ENCODE results near the gene DAO.

DNA sequence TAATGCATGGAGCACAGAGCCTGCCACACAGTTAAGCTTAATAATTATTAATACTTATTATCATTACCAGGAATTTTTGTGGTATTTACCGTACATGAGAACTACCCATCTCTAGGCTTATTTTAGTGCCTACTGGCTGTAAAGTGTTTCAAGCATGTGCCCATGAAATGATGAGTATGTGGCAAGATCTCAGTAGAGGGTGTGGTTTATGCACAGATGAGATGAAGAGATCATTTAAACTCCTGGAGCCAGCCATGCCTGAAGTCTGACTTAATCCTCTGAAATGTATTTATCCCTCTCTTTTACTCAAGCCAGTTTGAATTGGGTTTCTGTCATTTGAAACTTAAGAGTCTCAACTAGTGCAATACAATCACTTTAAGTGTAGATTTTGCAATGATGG is 60.2 kb downstream of the DAO start:
- TF ChIP-seq, protein P1, sequence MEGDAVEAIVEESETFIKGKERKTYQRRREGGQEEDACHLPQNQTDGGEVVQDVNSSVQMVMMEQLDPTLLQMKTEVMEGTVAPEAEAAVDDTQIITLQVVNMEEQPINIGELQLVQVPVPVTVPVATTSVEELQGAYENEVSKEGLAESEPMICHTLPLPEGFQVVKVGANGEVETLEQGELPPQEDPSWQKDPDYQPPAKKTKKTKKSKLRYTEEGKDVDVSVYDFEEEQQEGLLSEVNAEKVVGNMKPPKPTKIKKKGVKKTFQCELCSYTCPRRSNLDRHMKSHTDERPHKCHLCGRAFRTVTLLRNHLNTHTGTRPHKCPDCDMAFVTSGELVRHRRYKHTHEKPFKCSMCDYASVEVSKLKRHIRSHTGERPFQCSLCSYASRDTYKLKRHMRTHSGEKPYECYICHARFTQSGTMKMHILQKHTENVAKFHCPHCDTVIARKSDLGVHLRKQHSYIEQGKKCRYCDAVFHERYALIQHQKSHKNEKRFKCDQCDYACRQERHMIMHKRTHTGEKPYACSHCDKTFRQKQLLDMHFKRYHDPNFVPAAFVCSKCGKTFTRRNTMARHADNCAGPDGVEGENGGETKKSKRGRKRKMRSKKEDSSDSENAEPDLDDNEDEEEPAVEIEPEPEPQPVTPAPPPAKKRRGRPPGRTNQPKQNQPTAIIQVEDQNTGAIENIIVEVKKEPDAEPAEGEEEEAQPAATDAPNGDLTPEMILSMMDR (IDR thresholded peaks at IDR 0.05) = no peak
- TF ChIP-seq POLR2AphosphoS5 (IDR thresholded peaks at IDR 0.05) (no peak), POLR2A (IDR thresholded peaks at IDR 0.05) (no peak)

All from stomach (tissue), 4 donors.